K562 treated with DMSO at 1 percent for 12 hours (cell line): ENCODE data around the gene SRRM3. TPM values are rescaled to one million over a fixed set of nuclear protein-coding genes. Genes with fewer than 3 reads are reported as not detected.

ENCODE experiments used
- total RNA-seq: library from RNA; unstranded; fragments of 300-600 nt; gene quantifications from 2 replicates; pipeline ENCODE4 v1.2.3, GENCODE V29; 2022; ENCODE audit not compliant: insufficient read depth

Gene SRRM3, protein sequence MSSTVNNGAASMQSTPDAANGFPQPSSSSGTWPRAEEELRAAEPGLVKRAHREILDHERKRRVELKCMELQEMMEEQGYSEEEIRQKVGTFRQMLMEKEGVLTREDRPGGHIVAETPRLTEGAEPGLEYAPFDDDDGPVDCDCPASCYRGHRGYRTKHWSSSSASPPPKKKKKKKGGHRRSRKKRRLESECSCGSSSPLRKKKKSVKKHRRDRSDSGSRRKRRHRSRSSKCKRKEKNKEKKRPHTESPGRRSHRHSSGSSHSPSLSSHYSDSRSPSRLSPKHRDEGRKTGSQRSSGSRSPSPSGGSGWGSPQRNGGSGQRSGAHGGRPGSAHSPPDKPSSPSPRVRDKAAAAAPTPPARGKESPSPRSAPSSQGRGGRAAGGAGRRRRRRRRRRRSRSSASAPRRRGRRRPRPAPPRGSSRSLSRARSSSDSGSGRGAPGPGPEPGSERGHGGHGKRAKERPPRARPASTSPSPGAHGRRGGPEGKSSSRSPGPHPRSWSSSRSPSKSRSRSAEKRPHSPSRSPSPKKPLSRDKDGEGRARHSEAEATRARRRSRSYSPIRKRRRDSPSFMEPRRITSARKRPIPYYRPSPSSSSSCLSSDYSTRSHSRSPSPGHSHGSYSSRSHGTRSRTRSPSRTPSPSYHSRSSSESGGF
- not detected in 2 replicates for total RNA-seq

DNA sequence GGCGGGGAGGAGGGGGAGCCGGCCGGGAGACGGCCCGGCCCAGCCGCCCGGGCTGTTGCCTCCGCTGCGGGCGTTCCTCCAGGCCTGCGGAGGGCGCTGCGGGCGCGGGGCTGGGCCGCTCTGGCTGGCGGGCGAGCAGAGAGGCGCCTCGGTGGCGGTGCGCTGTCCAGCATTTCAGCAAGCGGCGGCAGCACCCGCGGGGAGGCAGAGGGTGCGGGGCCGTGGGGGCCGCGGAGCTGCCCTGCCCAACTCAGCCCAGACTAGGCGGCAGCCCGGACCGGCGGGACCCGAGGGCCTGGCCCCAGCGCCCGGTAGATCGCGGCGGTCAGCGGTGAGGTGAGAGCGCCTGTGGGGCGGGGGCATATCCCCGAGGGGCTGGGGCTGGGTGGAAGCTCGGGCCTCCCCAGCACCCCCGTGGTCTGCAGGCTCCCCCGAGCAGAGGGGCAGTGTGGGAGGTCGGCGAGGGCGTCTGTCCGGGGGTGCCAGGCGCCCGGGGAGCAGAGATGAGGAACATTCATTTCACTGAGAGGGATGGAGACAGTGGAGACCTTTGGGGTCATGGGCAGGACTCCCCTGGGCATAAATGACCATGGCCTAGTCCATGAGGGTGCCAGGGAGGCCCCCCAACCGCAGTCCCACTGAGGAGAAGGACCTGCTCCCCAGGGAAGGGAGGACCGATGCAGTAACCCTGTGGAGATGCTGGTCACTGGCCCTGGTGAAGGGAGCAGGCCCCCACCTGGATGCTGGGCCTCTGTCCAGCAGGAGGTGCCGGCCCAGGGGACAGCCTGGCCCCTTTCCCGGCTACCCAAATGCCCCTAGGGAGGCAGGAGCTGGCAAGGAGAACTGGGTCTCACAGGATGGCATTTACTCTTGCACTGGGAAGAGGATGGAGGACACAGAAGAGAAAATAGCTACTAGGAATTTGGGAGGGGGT, at the start of gene SRRM3:
TSS of gene SRRM3 (plus strand) at position 165 of the 934 bp plus-strand sequence. CDS start 33,171 bp downstream, outside the sequence.

DNA sequence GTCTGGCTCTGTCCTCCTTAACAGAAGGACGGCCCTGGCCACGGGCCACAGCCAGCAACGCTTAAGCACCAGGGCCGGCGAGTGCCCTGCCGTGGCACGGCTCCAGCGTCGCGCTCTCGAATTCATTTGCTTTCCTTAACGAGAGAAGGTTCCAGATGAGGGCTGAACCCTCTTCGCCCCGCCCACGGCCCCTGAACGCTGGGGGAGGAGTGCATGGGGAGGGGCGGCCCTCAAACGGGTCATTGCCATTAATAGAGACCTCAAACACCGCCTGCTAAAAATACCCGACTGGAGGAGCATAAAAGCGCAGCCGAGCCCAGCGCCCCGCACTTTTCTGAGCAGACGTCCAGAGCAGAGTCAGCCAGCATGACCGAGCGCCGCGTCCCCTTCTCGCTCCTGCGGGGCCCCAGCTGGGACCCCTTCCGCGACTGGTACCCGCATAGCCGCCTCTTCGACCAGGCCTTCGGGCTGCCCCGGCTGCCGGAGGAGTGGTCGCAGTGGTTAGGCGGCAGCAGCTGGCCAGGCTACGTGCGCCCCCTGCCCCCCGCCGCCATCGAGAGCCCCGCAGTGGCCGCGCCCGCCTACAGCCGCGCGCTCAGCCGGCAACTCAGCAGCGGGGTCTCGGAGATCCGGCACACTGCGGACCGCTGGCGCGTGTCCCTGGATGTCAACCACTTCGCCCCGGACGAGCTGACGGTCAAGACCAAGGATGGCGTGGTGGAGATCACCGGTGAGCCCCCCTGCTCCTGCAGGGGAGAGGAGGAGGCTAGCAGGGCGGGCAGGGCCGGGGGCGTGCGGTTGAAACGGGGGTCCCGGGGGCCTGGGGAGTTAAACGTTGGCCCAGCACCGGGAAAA, 100.9 kb downstream of the SRRM3 start, which contains the start of gene HSPB1:
TSS of gene HSPB1 (plus strand) at position 327 of the 855 bp plus-strand sequence. CDS start at position 367, 40 bp downstream.

Other genes starting within 250 kb of the SRRM3 start
- 48.9 and 54.8 TPM in 2 replicates for gene TMEM120A, start 207.3 kb upstream of the SRRM3 start, total RNA-seq
- gene STYXL1, start 153.9 kb upstream of the SRRM3 start, total RNA-seq = 62.1 and 68.4 TPM in 2 replicates
- 311 and 317 TPM in 2 replicates for gene MDH2, start 153.8 kb upstream of the SRRM3 start, total RNA-seq
- 522 and 661 TPM in 2 replicates for gene HSPB1, start 100.8 kb downstream of the SRRM3 start, total RNA-seq
- 52.4 and 145 TPM in 2 replicates for gene YWHAG, start 157.1 kb downstream of the SRRM3 start, total RNA-seq
- 11.2 and 12.4 TPM in 2 replicates for gene SSC4D, start 207.8 kb downstream of the SRRM3 start, total RNA-seq
- gene ZP3, start 223.1 kb downstream of the SRRM3 start, total RNA-seq = 11.2 and 11.5 TPM in 2 replicates